ENCODE data around the gene TAOK2. TPM values are rescaled to one million over a fixed set of nuclear protein-coding genes. Genes with fewer than 3 reads are reported as not detected.

Gene TAOK2
- total and polyA plus RNA-seq, 2 of the 4 experiments (the other 2 are of a cell fraction) = 23.0 to 31.7 TPM

GRCh38 chr16:29972992-29973383 is 680 bp upstream of the TAOK2 start:
- peaks cover 13% of the 10 kb centered on the region; the same call in 1 of the 2 replicates for H3K4me1 ChIP-seq (ENCODE audit: control insufficient read depth, insufficient read depth, low read length)
- peaks cover 19% of the 10 kb centered on the region for H3K36me3 ChIP-seq (ENCODE audit: control insufficient read depth, insufficient read depth, low read length)
- H3K18ac ChIP-seq (ENCODE audit: low read depth, low read length) = no peak overlapping the region
- 61% methylated on average over 6 of the region's 6 CpGs; no CpG with 5 or more reads in 1 of the 2 experiments for whole genome bisulfite sequencing, 2 experiments (ENCODE audit: extremely low coverage in 2 of 2, insufficient read length in 1 of 2)
- DNase-seq (no peak), ATAC-seq (ENCODE audit: low read depth) (no peak)
- no peak overlapping the region for H3K4ac ChIP-seq (ENCODE audit: low read depth, low read length)
- peak overlapping the region; percentile 34; the same call in 1 of the 2 replicates for H3K4me2 ChIP-seq (ENCODE audit: low read depth, low read length)
- H3K27me3 ChIP-seq (ENCODE audit: control insufficient read depth, insufficient read depth, low read length) = no peaks in the 10 kb centered on the region
- H3K23ac ChIP-seq (ENCODE audit: low read depth, low read length) = no peak overlapping the region
- no peak overlapping the region for H2BK15ac ChIP-seq (ENCODE audit: low read depth, low read length)
- no peak overlapping the region for H2AK5ac ChIP-seq (ENCODE audit: low read depth, low read length)
- intact Hi-C loops (cut with micrococcal nuclease) = loop anchor here (1.0 to 5.0 kb wide), 3 partner anchors 46 to 110 kb away; partner anchors contain the start of genes ASPHD1, CDIPT and KCTD13
- no peak overlapping the region for H2BK5ac ChIP-seq (ENCODE audit: low read depth, low read length, poor library complexity, severe bottlenecking)
- CTCF ChIA-PET = interaction anchor here (1.1 to 1.3 kb wide), 2 partner anchors 11 to 12 kb away, joined by 3 read pairs; partner anchors contain the start of gene TMEM219
- H2BK20ac ChIP-seq (ENCODE audit: low read depth, low read length) = no peak overlapping the region
- no peak for TF ChIP-seq NFE2L2 (IDR thresholded peaks at IDR 0.05; ENCODE audit: low read depth, low read length)
- no peak for TF ChIP-seq RCOR1 (IDR thresholded peaks at IDR 0.05; ENCODE audit: insufficient replicate concordance, low read length)
- no peak for TF ChIP-seq MAFK (IDR thresholded peaks at IDR 0.05; ENCODE audit: low read depth, low read length)
- no peak for TF ChIP-seq MXI1 (IDR thresholded peaks at IDR 0.05; ENCODE audit: borderline replicate concordance, low read depth, low read length)
- no peak for TF ChIP-seq SMC3 (IDR thresholded peaks at IDR 0.05; ENCODE audit: low read depth, low read length)
- no peak for TF ChIP-seq CEBPB (IDR thresholded peaks at IDR 0.05; ENCODE audit: low read depth, low read length)
- TF ChIP-seq, protein P1, sequence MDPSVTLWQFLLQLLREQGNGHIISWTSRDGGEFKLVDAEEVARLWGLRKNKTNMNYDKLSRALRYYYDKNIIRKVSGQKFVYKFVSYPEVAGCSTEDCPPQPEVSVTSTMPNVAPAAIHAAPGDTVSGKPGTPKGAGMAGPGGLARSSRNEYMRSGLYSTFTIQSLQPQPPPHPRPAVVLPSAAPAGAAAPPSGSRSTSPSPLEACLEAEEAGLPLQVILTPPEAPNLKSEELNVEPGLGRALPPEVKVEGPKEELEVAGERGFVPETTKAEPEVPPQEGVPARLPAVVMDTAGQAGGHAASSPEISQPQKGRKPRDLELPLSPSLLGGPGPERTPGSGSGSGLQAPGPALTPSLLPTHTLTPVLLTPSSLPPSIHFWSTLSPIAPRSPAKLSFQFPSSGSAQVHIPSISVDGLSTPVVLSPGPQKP (IDR thresholded peaks at IDR 0.05; ENCODE audit: borderline replicate concordance, low read depth, low read length) = no peak
- no peak for TF ChIP-seq CHD1 (IDR thresholded peaks at IDR 0.05; ENCODE audit: low read depth, low read length)
- TF ChIP-seq, protein P2, sequence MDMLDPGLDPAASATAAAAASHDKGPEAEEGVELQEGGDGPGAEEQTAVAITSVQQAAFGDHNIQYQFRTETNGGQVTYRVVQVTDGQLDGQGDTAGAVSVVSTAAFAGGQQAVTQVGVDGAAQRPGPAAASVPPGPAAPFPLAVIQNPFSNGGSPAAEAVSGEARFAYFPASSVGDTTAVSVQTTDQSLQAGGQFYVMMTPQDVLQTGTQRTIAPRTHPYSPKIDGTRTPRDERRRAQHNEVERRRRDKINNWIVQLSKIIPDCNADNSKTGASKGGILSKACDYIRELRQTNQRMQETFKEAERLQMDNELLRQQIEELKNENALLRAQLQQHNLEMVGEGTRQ (IDR thresholded peaks at IDR 0.05; ENCODE audit: low read depth, low read length) = no peak
- POLR2A ChIA-PET (ENCODE audit: unreplicated experiment) = interaction anchor here (1.1 to 1.3 kb wide), 3 partner anchors 10 to 23 kb away, joined by 4 to 8 read pairs (median 5); partner anchors contain the start of gene TMEM219
- H4K20me1 ChIP-seq (ENCODE audit: insufficient read depth, low read length) = peaks cover 39% of the 10 kb centered on the region
- H4K8ac ChIP-seq (ENCODE audit: low read depth in 2 of 2, low read length in 2 of 2) = peak overlapping the region; percentile 48 to 65; a peak in 3 of 4 replicates
- BruUV-seq (replicated peaks) = no TSS peak
- H2AFZ ChIP-seq (replicated peaks; ENCODE audit: low read length, poor library complexity) = peak overlapping the region; percentile 97
- no peak overlapping the region for H2AK9ac ChIP-seq (replicated peaks; ENCODE audit: low read depth, low read length, poor library complexity)
- peaks cover 0 to 43% of the 10 kb centered on the region in 2 experiments for H3K79me1 ChIP-seq (ENCODE audit: low read depth in 1 of 2, low read length in 2 of 2)
- H4K91ac ChIP-seq (ENCODE audit: insufficient read depth, low read depth, low read length) = no peak overlapping the region
- H2BK120ac ChIP-seq (ENCODE audit: low read depth, low read length) = no peak overlapping the region
- H3K9me1 ChIP-seq (ENCODE audit: insufficient read depth, low read length) = peaks cover 20% of the 10 kb centered on the region
- dilution Hi-C loops (cut with HindIII; ENCODE audit: low sequenced_read_pairs, unreplicated experiment) = no loop called here
- H3K9ac ChIP-seq (ENCODE audit: low read depth, low read length) = no peak overlapping the region
- no peak overlapping the region for H3K14ac ChIP-seq (replicated peaks; ENCODE audit: low read depth, low read length)
- no peak overlapping the region for H3K27ac ChIP-seq (ENCODE audit: insufficient read depth, low read length)
- peak overlapping the region; percentile 2; the same call in 1 of the 2 replicates for H4K5ac ChIP-seq (ENCODE audit: low read depth, low read length)
- no peak overlapping the region for H3K4me3 ChIP-seq (ENCODE audit: insufficient read depth, low read depth, low read length)
- no peak overlapping the region for H3K56ac ChIP-seq (ENCODE audit: extremely low read depth, insufficient read depth, low read length)
- in situ Hi-C loops (cut with MboI; ENCODE audit: low sequenced_read_pairs) = no loop called here
- no peaks in the 10 kb centered on the region for H3K9me3 ChIP-seq (ENCODE audit: control insufficient read depth, insufficient read depth, low read length)
